Stimulated activated CD8-positive, alpha-beta memory T cell treated with anti-CD3 and anti-CD28 coated beads, Interleukin-12 subunit alpha, Interleukin-12 subunit beta, amount 100 ng/mL, for 24 hours (primary cell): ENCODE results near the gene WDR38.

Experiments
- DNase-seq: peaks from one replicate; pipeline ENCODE4 v3.0.0-alpha.2; 2020; ENCODE audit errors: extremely low read depth

Gene WDR38

GRCh38 chr9:124852829-124853531, at the start of gene WDR38:
Gene WDR38, plus strand, starts transcription at chr9:124853460. Its CDS starts 72 bp downstream, at chr9:124853532.
- DNase-seq, result peak; percentile 42

GRCh38 chr9:124803911-124804310, 49.3 kb upstream of the WDR38 start:
- no peak for DNase-seq

- no peak for DNase-seq
Measured at GRCh38 chr9:124805186-124805585, 48.1 kb upstream of the WDR38 start.

GRCh38 chr9:124808246-124808956, 44.9 kb upstream of the WDR38 start:
- DNase-seq, result no peak

- DNase-seq, result no peak
Measured at GRCh38 chr9:124809211-124809610, 44.0 kb upstream of the WDR38 start.

- DNase-seq, result no peak
Measured at GRCh38 chr9:124809741-124810500, 43.3 kb upstream of the WDR38 start.

GRCh38 chr9:124810663-124811355, 42.5 kb upstream of the WDR38 start:
- DNase-seq, result no peak

GRCh38 chr9:124812441-124812876, 40.8 kb upstream of the WDR38 start:
- DNase-seq, result no peak

GRCh38 chr9:124813041-124813440, 40.2 kb upstream of the WDR38 start:
- no peak for DNase-seq

- DNase-seq, result no peak
Measured at GRCh38 chr9:124813501-124814163, 39.6 kb upstream of the WDR38 start.

GRCh38 chr9:124814164-124814535, 39.1 kb upstream of the WDR38 start:
- DNase-seq, result no peak

- DNase-seq, result no peak
Measured at GRCh38 chr9:124815601-124816000, 37.7 kb upstream of the WDR38 start.

- no peak for DNase-seq
Measured at GRCh38 chr9:124818431-124819281, 34.6 kb upstream of the WDR38 start.

GRCh38 chr9:124820698-124821623, 32.3 kb upstream of the WDR38 start:
- DNase-seq, result no peak

GRCh38 chr9:124828489-124829333, 24.5 kb upstream of the WDR38 start:
- no peak for DNase-seq

GRCh38 chr9:124829334-124829669, 24.0 kb upstream of the WDR38 start:
- DNase-seq, result no peak

- DNase-seq, result no peak
Measured at GRCh38 chr9:124830593-124830992, 22.7 kb upstream of the WDR38 start.

GRCh38 chr9:124831642-124832364, 21.5 kb upstream of the WDR38 start:
- no peak for DNase-seq
